ENCODE measurements around the gene CFAP91.

DNA sequence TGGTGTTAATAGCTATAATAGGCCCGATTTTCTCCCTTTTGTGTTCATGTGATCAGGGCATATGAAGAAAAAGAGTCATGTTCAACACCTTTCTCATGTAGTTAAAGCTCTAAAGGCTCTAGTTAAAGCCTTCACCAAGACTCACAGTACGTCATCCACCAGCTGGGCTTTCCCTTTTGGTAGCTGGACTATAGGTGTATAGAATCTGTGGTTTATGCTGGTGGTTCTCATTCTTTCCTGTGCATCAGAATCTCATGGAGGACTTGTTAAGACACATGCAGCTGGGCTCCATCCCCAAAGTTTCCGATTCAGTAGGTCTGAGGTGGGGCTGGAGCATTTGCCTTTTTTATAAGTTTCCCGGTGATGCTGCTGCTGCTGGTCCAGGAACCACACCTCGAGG, 31.0 kb downstream of the CFAP91 start:
- TF ChIP-seq, protein P1, sequence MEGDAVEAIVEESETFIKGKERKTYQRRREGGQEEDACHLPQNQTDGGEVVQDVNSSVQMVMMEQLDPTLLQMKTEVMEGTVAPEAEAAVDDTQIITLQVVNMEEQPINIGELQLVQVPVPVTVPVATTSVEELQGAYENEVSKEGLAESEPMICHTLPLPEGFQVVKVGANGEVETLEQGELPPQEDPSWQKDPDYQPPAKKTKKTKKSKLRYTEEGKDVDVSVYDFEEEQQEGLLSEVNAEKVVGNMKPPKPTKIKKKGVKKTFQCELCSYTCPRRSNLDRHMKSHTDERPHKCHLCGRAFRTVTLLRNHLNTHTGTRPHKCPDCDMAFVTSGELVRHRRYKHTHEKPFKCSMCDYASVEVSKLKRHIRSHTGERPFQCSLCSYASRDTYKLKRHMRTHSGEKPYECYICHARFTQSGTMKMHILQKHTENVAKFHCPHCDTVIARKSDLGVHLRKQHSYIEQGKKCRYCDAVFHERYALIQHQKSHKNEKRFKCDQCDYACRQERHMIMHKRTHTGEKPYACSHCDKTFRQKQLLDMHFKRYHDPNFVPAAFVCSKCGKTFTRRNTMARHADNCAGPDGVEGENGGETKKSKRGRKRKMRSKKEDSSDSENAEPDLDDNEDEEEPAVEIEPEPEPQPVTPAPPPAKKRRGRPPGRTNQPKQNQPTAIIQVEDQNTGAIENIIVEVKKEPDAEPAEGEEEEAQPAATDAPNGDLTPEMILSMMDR (IDR thresholded peaks at IDR 0.05; ENCODE audit: poor library complexity, severe bottlenecking), result no peak
- no peak for TF ChIP-seq SMC3 (conservative IDR thresholded peaks at IDR 0.05; ENCODE audit: poor library complexity)
- no peak for TF ChIP-seq EZH2 (IDR thresholded peaks at IDR 0.05; ENCODE audit: borderline replicate concordance, insufficient read depth, low read length, poor library complexity, severe bottlenecking)
- no peak for TF ChIP-seq EP300 (conservative IDR thresholded peaks at IDR 0.05; ENCODE audit: poor library complexity, severe bottlenecking)
- no peak for TF ChIP-seq POLR2AphosphoS5 (IDR thresholded peaks at IDR 0.05)
